HG03442 (cell line): ENCODE results near the gene ATE1.

Experiments
- ATAC-seq: cut with Tn5 transposase; IDR thresholded peaks from one replicate; pipeline ENCODE4 v1.9.1; 2021; ENCODE audit warnings: mild to moderate bottlenecking, moderate library complexity; ENCODE audit not compliant: unreplicated experiment

Gene ATE1

GRCh38 chr10:121747163-121747775, 180.6 kb downstream of the ATE1 start:
- no peak for ATAC-seq

- ATAC-seq, result no peak
Observed at GRCh38 chr10:121741248-121741792, 186.5 kb downstream of the ATE1 start.

- ATAC-seq, result no peak
Observed at GRCh38 chr10:121740069-121740468, 187.8 kb downstream of the ATE1 start.

- no peak for ATAC-seq
Observed at GRCh38 chr10:121739114-121739513, 188.7 kb downstream of the ATE1 start.

- ATAC-seq, result no peak
Observed at GRCh38 chr10:121736315-121737130, 191.3 kb downstream of the ATE1 start.

- no peak for ATAC-seq
Observed at GRCh38 chr10:121735263-121735662, 192.6 kb downstream of the ATE1 start.

GRCh38 chr10:121734589-121735045, 193.2 kb downstream of the ATE1 start:
- ATAC-seq, result no peak

GRCh38 chr10:121732656-121733445, 195.0 kb downstream of the ATE1 start:
- no peak for ATAC-seq

GRCh38 chr10:121732172-121732571, 195.7 kb downstream of the ATE1 start:
- ATAC-seq, result no peak

- ATAC-seq, result no peak
Observed at GRCh38 chr10:121724282-121724681, 203.5 kb downstream of the ATE1 start.

- ATAC-seq, result no peak
Observed at GRCh38 chr10:121722665-121723064, 205.2 kb downstream of the ATE1 start.

GRCh38 chr10:121721257-121721656, 206.6 kb downstream of the ATE1 start:
- no peak for ATAC-seq

- ATAC-seq, result no peak
Observed at GRCh38 chr10:121715969-121716368, 211.9 kb downstream of the ATE1 start.

- ATAC-seq, result no peak
Observed at GRCh38 chr10:121715076-121715475, 212.8 kb downstream of the ATE1 start.

- ATAC-seq, result no peak
Observed at GRCh38 chr10:121713486-121713885, 214.3 kb downstream of the ATE1 start.

- no peak for ATAC-seq
Observed at GRCh38 chr10:121710971-121711370, 216.9 kb downstream of the ATE1 start.

GRCh38 chr10:121710207-121710606, 217.6 kb downstream of the ATE1 start:
- ATAC-seq, result no peak

- no peak for ATAC-seq
Observed at GRCh38 chr10:121709675-121710073, 218.2 kb downstream of the ATE1 start.

GRCh38 chr10:121708728-121709674, 218.8 kb downstream of the ATE1 start:
- ATAC-seq, result no peak
